Measurements from ENCODE around the gene FAM184A.

The FAM184A gene

DNA sequence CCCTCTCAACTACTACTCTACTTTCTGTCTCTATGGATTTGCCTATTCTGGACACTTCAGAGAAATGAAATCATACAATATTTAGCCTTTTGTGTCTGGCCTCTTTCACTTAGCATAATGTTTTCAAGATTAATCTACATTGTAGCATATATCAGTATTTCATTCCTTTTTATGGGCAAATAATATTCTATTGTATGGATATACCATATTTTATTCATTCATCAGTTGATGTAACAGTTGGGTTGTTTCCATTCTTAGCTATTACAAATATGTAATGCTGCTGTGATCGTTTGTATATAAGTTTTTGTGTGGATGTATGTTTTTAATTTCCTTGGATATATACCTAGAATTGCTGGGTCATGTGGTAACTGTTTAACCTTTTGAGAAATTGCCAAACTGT, 23.4 kb downstream of the FAM184A start:
- TF ChIP-seq, protein P1, sequence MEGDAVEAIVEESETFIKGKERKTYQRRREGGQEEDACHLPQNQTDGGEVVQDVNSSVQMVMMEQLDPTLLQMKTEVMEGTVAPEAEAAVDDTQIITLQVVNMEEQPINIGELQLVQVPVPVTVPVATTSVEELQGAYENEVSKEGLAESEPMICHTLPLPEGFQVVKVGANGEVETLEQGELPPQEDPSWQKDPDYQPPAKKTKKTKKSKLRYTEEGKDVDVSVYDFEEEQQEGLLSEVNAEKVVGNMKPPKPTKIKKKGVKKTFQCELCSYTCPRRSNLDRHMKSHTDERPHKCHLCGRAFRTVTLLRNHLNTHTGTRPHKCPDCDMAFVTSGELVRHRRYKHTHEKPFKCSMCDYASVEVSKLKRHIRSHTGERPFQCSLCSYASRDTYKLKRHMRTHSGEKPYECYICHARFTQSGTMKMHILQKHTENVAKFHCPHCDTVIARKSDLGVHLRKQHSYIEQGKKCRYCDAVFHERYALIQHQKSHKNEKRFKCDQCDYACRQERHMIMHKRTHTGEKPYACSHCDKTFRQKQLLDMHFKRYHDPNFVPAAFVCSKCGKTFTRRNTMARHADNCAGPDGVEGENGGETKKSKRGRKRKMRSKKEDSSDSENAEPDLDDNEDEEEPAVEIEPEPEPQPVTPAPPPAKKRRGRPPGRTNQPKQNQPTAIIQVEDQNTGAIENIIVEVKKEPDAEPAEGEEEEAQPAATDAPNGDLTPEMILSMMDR (IDR thresholded peaks at IDR 0.05; ENCODE audit: low read depth, low read length, missing control alignments) = no peak
- no peak for DNase-seq (ENCODE audit: extremely low read depth, low read depth)

DNA sequence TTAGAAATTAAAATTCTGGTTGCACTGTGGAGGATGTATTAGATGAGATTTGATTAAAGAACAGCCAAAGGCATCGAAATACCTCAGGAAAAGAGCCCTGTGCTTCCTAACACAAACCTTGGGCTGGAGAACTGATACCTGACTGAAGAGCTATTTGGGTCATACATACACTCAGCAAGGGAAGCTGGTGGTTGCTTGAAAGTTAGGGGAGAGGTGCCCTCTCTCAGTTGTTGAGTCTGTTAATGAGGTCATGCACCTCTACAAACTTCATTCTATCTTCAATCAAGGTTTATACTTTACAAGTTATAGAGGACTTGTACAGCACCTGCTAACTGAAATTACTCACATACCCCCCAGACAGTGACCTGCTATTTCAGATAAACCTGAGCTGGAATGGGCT, 25.5 kb downstream of the FAM184A start:
- no peak for DNase-seq (ENCODE audit: extremely low read depth, low read depth)
- TF ChIP-seq, protein P1 (IDR thresholded peaks at IDR 0.05; ENCODE audit: low read depth, low read length, missing control alignments) = no peak

More for the DNA sequence above, 23.4 kb downstream of the FAM184A start:
- no peak overlapping the region for H3K4me3 ChIP-seq (replicated peaks; ENCODE audit: low read depth, low read length)

DNA sequence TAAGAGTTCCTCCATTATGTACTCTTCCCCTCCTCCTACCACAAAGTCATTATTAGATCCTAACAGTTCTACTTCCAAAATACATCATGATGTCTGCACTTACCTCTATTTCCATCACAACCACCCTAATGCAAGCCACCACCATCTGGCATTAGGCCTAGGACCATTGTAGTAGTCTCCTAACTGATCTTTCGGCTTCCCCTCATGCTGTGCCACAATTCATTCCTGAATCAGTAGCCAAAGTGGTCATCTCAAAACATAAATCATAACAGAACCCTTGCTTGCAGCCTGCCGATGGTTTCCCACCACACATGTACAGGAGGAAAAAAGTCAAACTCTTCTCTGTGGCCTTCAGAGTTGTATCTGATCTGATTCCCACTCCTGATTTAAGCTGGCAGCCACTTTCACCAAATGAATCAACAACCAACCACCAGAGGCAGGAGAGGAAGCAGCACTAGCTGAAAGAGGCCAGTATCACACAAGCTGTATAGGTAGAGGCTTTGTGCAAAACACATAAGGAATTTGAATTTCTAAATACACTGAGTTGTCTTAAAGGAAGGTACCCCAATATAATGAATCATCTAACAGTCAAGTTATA, 26.1 kb downstream of the FAM184A start:
- TF ChIP-seq, protein P1 (IDR thresholded peaks at IDR 0.05; ENCODE audit: low read depth, low read length, missing control alignments) = no peak
- DNase-seq (ENCODE audit: extremely low read depth, low read depth) = no peak
- no peak overlapping the region for H3K4me3 ChIP-seq (replicated peaks; ENCODE audit: low read depth, low read length)

More for the DNA sequence above, 25.5 kb downstream of the FAM184A start:
- no peak overlapping the region for H3K4me3 ChIP-seq (replicated peaks; ENCODE audit: low read depth, low read length)

DNA sequence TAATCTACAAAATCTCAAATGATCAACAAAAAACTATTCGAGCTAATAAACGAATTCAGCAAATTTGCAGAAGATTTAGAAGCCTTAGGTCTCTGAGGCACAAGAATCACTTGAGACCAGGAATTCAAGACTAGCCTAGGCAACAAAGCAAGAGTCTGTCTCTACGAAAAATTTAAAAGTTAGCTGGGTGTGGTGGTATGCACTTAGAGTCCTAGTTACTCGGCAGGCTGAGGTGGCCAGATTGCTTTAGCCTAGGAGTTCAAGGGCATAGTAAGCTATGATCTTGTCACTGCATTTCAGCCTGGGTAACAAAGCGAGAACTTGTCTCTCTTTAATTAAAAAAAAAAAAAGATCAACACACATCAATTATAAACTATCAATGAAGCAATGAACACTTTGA, 34.2 kb downstream of the FAM184A start:
- TF ChIP-seq, protein P1 (IDR thresholded peaks at IDR 0.05; ENCODE audit: low read depth, low read length, missing control alignments) = no peak
- no peak overlapping the region for H3K4me3 ChIP-seq (replicated peaks; ENCODE audit: low read depth, low read length)
- no peak for DNase-seq (ENCODE audit: extremely low read depth, low read depth)

DNA sequence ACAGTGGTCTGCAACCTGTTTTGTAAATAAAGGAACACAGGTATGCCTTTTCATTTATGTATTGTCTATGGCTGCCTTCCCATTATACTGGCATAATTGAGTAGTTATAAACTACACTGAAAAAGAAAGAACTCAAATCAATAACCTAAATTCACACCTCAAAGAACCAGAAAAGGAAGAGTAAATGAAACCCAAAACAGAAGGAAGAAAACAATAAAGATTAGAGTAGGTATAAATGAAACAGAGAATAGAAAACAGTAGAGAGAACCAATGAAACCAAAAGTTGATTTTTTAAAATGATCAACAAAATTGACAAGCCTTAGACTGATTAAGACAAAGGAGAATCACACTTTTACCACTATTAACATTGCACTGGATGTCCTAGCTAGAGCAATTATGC, 34.7 kb downstream of the FAM184A start:
- TF ChIP-seq, protein P1 (IDR thresholded peaks at IDR 0.05; ENCODE audit: low read depth, low read length, missing control alignments) = no peak
- no peak for DNase-seq (ENCODE audit: extremely low read depth, low read depth)
- H3K4me3 ChIP-seq (replicated peaks; ENCODE audit: low read depth, low read length) = no peak overlapping the region

DNA sequence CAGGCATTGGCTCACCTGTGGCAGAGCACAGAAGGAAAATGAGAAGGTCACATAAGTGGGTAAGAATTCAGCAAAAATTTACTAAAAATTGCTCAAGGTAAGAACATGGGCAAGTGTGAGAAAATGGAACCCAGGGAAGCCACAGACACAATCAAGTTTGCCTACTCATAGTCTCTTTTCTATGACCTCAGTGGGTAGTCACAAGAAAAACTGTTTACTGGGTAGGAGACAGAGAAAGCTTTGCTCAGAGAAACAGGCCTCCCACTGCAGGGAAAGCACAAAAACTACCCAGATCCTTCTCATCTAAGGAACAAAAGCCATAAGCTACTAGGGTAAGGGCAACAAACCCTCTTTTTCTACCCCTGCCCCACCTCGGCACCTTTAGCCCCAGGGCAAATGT, 35.2 kb downstream of the FAM184A start:
- TF ChIP-seq, protein P1 (IDR thresholded peaks at IDR 0.05; ENCODE audit: low read depth, low read length, missing control alignments) = no peak
- no peak overlapping the region for H3K4me3 ChIP-seq (replicated peaks; ENCODE audit: low read depth, low read length)
- DNase-seq (ENCODE audit: extremely low read depth, low read depth) = no peak

DNA sequence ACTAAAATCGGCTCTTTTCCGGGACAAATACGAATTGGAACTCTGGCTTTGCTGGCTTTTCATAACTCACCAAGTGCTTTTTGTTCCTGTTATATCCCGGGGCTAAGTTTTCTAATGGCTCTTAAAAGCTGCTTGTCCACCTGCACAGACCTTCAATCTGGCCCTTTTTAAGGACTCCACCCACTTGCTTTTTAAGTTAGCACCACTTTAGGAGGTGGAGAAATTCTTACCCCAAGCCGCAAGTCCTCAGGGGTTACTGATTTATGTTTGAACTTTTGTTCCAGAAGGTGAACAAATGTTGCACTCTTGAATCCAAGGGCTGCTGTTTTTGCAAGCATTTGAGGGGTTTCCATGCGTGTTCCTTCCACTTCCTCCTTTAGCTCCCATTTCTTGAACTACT, 37.8 kb downstream of the FAM184A start:
- TF ChIP-seq, protein P1 (IDR thresholded peaks at IDR 0.05; ENCODE audit: low read depth, low read length, missing control alignments) = no peak
- H3K4me3 ChIP-seq (replicated peaks; ENCODE audit: low read depth, low read length) = no peak overlapping the region
- no peak for DNase-seq (ENCODE audit: extremely low read depth, low read depth)

All from HFF-Myc (cell line).